ENCODE data around the gene SLC5A1.
"Not testable (repeated sequence)": the region's sequence is repeated elsewhere in the genome, so short reads cannot be mapped to it uniquely, and the experiment has no call there.

The SLC5A1 gene

DNA sequence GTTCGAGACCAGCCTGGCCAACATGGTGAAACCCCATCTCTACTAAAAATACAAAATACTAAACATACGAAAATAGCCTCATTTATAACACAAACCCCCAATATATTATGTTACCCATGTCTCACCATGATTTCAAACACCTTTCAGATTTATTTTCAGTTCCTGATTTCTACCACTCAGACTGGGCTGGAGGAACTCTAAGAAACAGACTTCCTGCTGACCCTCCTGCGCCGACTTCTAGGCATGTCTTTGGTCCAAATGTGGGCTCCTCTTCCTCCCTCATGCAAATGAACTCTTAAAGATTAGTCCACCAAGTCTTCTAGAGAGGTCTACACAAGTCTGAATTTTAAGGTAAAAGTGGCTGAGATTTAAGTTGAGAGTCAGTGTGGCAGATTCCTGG lies 105.3 kb downstream of the SLC5A1 start:
- H3K4me1 ChIP-seq (ENCODE audit: insufficient read depth, low read length); H3K9ac ChIP-seq (ENCODE audit: low read depth, low read length); H3K36me3 ChIP-seq (ENCODE audit: insufficient read depth, low read length); H3K4me3 ChIP-seq (ENCODE audit: low read length); H3K9me3 ChIP-seq (ENCODE audit: insufficient read depth, low read depth, low read length); H3K27ac ChIP-seq (ENCODE audit: low read depth, low read length); H3K27me3 ChIP-seq (ENCODE audit: insufficient read depth, low read length): not testable (repeated sequence)
- 93% methylated on average over 4 of the region's 4 CpGs for WGBS

DNA sequence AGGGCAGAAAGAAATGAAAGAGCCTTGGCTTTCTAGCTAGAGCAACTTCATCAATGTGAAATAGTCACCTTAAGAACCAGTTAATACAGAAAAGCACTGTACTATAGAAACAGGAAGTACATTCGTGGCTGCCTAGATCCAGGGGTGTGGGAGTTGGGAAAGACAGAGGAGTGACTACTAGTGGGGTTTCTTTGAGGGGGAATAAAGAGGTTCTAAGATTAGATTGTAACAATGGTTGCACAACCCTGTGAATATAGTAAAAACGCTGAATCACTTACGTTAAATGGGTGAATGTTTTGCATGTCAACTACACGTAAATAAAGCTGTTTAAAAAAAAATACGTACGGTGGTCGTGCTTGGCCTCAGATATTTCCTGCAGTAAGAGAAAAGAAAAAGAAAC lies 107.6 kb downstream of the SLC5A1 start:
- WGBS, result 87% methylated on average over 7 of the region's 7 CpGs

DNA sequence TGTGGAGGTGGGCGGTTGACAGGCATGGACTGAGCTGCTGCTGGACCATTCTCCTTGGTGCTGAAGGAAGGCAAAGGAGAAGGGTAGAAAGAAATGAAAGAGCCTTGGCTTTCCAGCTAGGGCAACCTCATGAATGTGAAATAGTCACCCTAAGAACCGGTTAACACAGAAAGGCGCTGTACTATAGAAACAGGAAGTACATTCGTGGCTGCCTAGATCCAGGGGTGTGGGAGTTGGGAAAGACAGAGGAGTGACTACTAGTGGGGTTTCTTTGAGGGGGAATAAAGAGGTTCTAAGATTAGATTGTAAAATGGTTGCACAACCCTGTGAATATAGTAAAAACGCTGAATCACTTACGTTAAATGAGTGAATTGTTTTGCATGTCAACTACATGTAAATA lies 108.6 kb downstream of the SLC5A1 start:
- 83% methylated on average over 6 of the region's 6 CpGs for WGBS
- not testable (repeated sequence) for H3K4me3 ChIP-seq (ENCODE audit: low read length); H3K9me3 ChIP-seq (ENCODE audit: insufficient read depth, low read depth, low read length); H3K9ac ChIP-seq (ENCODE audit: low read depth, low read length); H3K27ac ChIP-seq (ENCODE audit: low read depth, low read length); H3K4me1 ChIP-seq (ENCODE audit: insufficient read depth, low read length); H3K36me3 ChIP-seq (ENCODE audit: insufficient read depth, low read length); H3K27me3 ChIP-seq (ENCODE audit: insufficient read depth, low read length)

More for the DNA sequence above, 107.6 kb downstream of the SLC5A1 start:
- not testable (repeated sequence) for H3K27me3 ChIP-seq (ENCODE audit: insufficient read depth, low read length); H3K27ac ChIP-seq (ENCODE audit: low read depth, low read length); H3K4me1 ChIP-seq (ENCODE audit: insufficient read depth, low read length); H3K9ac ChIP-seq (ENCODE audit: low read depth, low read length); H3K36me3 ChIP-seq (ENCODE audit: insufficient read depth, low read length); H3K4me3 ChIP-seq (ENCODE audit: low read length); H3K9me3 ChIP-seq (ENCODE audit: insufficient read depth, low read depth, low read length)

DNA sequence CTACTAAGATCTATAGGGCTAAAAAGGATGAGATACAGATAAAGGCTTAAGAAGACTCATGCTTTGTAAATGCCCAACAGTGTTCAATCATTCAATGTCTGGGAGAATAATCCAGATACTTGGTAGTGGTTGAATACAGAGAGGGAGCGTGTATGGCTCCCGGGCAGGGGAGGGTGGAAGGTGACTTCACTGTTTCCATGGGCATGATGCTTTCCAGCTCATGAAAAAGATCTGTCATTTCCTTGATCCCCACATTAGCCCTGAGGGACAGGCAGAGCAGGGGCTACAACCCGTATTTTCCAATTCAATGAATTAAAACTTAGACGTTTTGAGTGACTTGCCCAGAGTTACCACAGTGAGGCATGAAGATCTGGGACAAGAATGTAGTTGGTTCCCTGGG lies 111.7 kb downstream of the SLC5A1 start:
- H3K4me3 ChIP-seq (ENCODE audit: low read length); H3K27me3 ChIP-seq (ENCODE audit: insufficient read depth, low read length); H3K4me1 ChIP-seq (ENCODE audit: insufficient read depth, low read length); H3K36me3 ChIP-seq (ENCODE audit: insufficient read depth, low read length); H3K27ac ChIP-seq (ENCODE audit: low read depth, low read length); H3K9ac ChIP-seq (ENCODE audit: low read depth, low read length); H3K9me3 ChIP-seq (ENCODE audit: insufficient read depth, low read depth, low read length): not testable (repeated sequence)
- 94% methylated on average over 4 of the region's 4 CpGs for WGBS

DNA sequence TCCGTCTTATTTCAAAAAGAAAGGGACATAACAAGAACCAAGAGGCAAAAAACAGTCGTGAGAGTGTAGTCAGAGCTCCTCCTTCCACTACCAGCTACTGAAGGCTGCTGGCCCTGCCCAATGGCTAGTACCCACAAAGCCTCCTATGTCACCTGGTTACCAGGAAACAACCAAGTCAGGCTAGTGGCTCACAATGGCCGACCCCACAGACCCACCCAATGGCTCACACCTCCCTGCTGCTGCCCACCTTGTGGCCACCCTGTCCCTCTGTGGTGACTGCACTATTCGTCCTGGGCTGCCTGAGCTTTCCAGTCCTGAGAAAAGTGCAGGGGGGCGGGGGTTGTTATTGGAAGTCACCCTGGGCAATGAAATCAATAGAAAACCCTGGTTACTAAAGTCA lies 114.6 kb downstream of the SLC5A1 start:
- not testable (repeated sequence) for H3K27ac ChIP-seq (ENCODE audit: low read depth, low read length); H3K36me3 ChIP-seq (ENCODE audit: insufficient read depth, low read length); H3K4me1 ChIP-seq (ENCODE audit: insufficient read depth, low read length); H3K9ac ChIP-seq (ENCODE audit: low read depth, low read length); H3K9me3 ChIP-seq (ENCODE audit: insufficient read depth, low read depth, low read length); H3K4me3 ChIP-seq (ENCODE audit: low read length); H3K27me3 ChIP-seq (ENCODE audit: insufficient read depth, low read length)
- WGBS, result 99% methylated on average over 3 of the region's 5 CpGs

DNA sequence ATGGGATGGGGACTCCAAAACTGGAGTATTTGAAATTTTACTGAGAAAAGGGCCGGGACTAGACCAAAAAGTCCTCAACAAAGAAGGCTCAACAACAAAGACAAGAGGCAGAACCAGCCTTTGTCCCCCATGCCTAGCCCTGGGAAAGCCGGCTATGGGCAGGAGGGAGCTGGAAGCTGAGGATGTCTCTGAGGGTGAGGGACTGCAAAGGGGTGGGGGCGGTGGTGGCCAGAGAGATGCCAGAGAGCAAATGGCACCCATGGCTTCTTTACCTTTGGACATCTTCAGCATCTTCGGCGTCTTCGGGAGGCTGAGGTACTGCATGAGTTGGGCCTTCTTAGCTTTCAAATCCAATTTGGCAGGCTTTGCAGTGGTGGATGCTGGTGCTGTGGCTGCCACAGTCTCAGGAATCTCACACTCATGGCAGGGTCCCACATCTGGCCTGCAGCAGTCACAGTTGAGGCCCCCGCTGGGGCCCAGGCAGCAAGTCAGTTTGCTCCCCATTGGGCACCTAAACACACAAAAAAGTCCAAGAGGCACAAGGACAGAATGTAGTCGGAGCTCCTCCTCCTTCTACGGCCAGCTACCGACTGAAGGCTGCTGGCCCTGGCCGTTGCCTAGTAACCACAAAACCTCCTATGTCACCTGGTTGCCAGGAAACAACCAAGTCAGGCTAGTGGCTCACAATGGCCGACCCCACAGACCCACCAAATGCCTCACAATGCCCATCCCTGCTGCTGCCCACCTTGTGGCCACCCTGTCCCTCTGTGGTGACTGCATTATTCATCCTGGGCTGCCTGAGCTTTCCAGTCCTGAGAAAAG lies 115.9 kb downstream of the SLC5A1 start, which contains the start of gene C22orf42:
Gene C22orf42 (minus strand): TSS at position 592 of the 822 bp plus-strand sequence. CDS start 88 bp downstream, at position 504.
- Histone ChIP-seq H3K4me3 (ENCODE audit: low read length) (no peak within 1 kb of the TSS), H3K27ac (ENCODE audit: low read depth, low read length) (no peak within 1 kb of the TSS), H3K9me3 (ENCODE audit: insufficient read depth, low read depth, low read length) (no peaks in the 10 kb centered on the region), H3K27me3 (ENCODE audit: insufficient read depth, low read length) (no peaks in the 10 kb centered on the region; the same call in 1 of the 2 replicates), H3K36me3 (ENCODE audit: insufficient read depth, low read length) (no peaks in the 10 kb centered on the region), H3K4me1 (ENCODE audit: insufficient read depth, low read length) (no peaks in the 10 kb centered on the region), H3K9ac (ENCODE audit: low read depth, low read length) (no peak within 1 kb of the TSS)
- 87% methylated on average over 12 of the region's 12 CpGs for WGBS

DNA sequence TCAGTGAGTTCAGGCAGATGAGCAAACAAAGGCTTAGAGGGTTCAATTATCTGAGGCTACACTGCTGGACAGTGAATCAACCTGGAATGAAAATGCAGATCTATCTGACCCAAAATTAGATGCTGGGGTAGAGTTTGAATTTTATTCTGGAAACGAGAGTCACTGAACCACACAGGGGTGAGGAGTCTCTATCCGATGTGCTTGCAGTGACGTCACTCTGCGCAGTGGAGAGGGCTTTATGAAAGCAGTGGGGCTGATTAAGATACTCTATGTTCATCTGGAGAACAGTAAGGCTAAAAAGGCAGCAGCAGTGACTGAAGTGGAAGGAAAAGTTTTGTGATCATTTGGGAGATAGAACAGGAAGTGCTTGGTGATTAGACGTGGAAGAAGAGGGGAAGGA lies 117.3 kb downstream of the SLC5A1 start:
- not testable (repeated sequence) for H3K27ac ChIP-seq (ENCODE audit: low read depth, low read length); H3K4me3 ChIP-seq (ENCODE audit: low read length); H3K4me1 ChIP-seq (ENCODE audit: insufficient read depth, low read length); H3K27me3 ChIP-seq (ENCODE audit: insufficient read depth, low read length); H3K36me3 ChIP-seq (ENCODE audit: insufficient read depth, low read length); H3K9ac ChIP-seq (ENCODE audit: low read depth, low read length); H3K9me3 ChIP-seq (ENCODE audit: insufficient read depth, low read depth, low read length)
- 94% methylated on average over 5 of the region's 5 CpGs for WGBS

Measured in HUES64 (cell line).